Measurements from ENCODE around the gene PDLIM4. TPM values are rescaled to one million over a fixed set of nuclear protein-coding genes. Genes with fewer than 3 reads are reported as not detected.

Gene PDLIM4
- total and polyA plus RNA-seq, 7 experiments from 2014 or later: 0.99 TPM; not detected in 6

GRCh38 chr5:132280371-132281240 lies 23.1 kb downstream of the PDLIM4 start:
- Histone ChIP-seq H3K27me3 (ENCODE audit: control insufficient read depth in 2 of 2, insufficient read depth in 2 of 2, low read length in 2 of 2) (no peaks in the 10 kb centered on the region), H3K4me1 (ENCODE audit: control insufficient read depth in 2 of 2, insufficient read depth in 2 of 2, low read length in 2 of 2) (no peaks in the 10 kb centered on the region), H3K36me3 (ENCODE audit: control insufficient read depth in 2 of 3, insufficient read depth in 3 of 3, low read length in 3 of 3) (no peaks in the 10 kb centered on the region), H3K27ac (ENCODE audit: low read depth, low read length) (no peak overlapping the region), H3K9me3 (ENCODE audit: control insufficient read depth in 2 of 3, low read length in 3 of 3) (no peaks in the 10 kb centered on the region), H3K4me3 (ENCODE audit: low read length) (no peak overlapping the region)
- Mint-ChIP-seq H3K36me3 (no peaks in the 10 kb centered on the region), H3K9me3 (no peaks in the 10 kb centered on the region), H3K27me3 (peaks cover 0 to 10% (median 0%) of the 10 kb centered on the region in 5 donors), H3K4me3 (no peak overlapping the region), H3K27ac (peak overlapping the region in 1 of 9 donors; percentile 61), H3K4me1 (peaks cover 0 to 2% (median 0%) of the 10 kb centered on the region in 7 donors)
- DNase-seq (no peak), ATAC-seq (no peak)
- intact Hi-C loops (cut with micrococcal nuclease): no loop called here
- POLR2A ChIA-PET: no interaction called here
- CTCF ChIA-PET: interaction anchor here (1.0 kb wide), 1 partner anchor 220 kb away, joined by 4 read pairs; no protein-coding TSS in a partner anchor

DNA sequence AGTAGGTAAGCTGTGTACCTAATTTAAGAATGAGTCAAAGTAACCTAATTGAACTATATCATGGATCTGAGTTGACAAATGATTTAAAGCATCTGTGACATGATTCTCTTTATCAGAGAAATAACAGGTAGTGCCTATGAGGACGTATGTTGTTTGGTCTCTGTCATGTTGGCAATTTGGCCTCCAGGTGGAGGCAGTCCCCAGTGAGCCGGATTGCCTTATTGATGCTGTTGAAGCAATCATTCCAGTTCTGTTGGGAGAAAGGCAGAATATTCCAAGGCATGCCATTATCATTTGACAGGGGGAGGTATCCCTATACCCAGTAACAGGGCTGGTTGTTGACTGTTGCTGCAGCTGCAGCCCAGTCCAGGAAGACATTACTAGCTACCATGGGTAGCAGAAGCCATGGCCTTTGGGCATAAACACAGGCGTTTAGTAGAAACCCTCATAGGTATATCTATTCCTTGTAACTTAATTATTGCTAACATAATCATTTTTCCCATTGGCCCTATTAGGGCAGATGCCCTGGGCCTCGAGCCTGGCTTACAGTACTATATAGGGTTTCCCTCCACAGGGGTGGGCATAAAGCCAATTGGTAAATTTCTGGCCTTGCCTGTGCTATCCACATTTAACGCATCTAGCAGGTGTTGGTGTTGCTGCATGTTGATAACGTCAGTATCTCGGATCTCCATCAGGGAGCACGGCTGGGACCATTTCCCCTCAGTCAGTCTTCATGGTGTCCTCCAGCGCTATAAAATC lies 24.5 kb downstream of the PDLIM4 start:
- no peak overlapping the region for H3K27ac ChIP-seq (ENCODE audit: low read depth, low read length)
- H3K4me1 ChIP-seq (ENCODE audit: control insufficient read depth in 2 of 2, insufficient read depth in 2 of 2, low read length in 2 of 2): no peaks in the 10 kb centered on the region
- no peak for DNase-seq
- Mint-ChIP-seq H3K36me3 (no peaks in the 10 kb centered on the region), H3K4me3 (no peak overlapping the region), H3K9me3 (no peaks in the 10 kb centered on the region), H3K27me3 (peaks cover 0 to 10% (median 0%) of the 10 kb centered on the region in 5 donors), H3K27ac (no peak overlapping the region), H3K4me1 (no peaks in the 10 kb centered on the region)
- H3K9me3 ChIP-seq (ENCODE audit: control insufficient read depth in 2 of 3, low read length in 3 of 3): no peaks in the 10 kb centered on the region
- no peak overlapping the region for H3K4me3 ChIP-seq (ENCODE audit: low read length)
- ChIA-PET CTCF (interaction anchor here (0.9 to 1.0 kb wide), 2 partner anchors 9 to 219 kb away, joined by 3 to 4 read pairs; no protein-coding TSS in a partner anchor), POLR2A (no interaction called here)
- no peaks in the 10 kb centered on the region for H3K27me3 ChIP-seq (ENCODE audit: control insufficient read depth in 2 of 2, insufficient read depth in 2 of 2, low read length in 2 of 2)
- intact Hi-C loops (cut with micrococcal nuclease): no loop called here
- ATAC-seq: no peak
- H3K36me3 ChIP-seq (ENCODE audit: control insufficient read depth in 2 of 3, insufficient read depth in 3 of 3, low read length in 3 of 3): no peaks in the 10 kb centered on the region

DNA sequence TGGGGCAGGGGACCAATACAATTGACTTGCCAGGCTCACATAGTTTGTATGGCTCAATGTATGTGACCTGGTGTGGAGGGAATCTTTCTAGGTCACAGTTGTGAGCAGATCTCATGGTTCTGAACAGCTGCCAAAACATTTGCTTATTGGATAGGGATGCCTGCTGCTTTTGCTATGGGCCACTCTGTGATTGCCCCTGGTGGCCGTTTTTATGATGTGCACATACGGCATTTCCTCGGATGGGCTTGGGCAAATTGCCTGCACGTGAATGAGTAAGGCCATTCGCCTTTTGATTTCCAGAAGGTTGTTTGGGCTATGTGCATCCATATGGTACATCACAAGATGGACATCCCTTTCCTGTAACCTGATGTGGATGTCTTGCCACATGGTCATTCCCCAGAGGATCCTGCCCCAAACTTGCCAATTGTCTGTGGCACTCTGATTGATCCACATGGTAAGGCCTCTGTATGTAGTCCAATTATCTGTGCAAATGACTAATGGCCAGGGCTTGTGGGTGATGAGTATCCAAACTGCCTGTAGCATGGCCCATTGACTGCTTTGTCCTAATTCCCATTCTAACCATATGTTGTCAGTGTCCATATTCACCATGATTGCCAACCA lies 26.0 kb downstream of the PDLIM4 start:
- CTCF ChIA-PET: no interaction called here
- Histone ChIP-seq H3K9me3 (ENCODE audit: control insufficient read depth in 2 of 3, low read length in 3 of 3) (no peaks in the 10 kb centered on the region), H3K36me3 (ENCODE audit: control insufficient read depth in 2 of 3, insufficient read depth in 3 of 3, low read length in 3 of 3) (no peaks in the 10 kb centered on the region), H3K27me3 (ENCODE audit: control insufficient read depth in 2 of 2, insufficient read depth in 2 of 2, low read length in 2 of 2) (no peaks in the 10 kb centered on the region), H3K4me1 (ENCODE audit: control insufficient read depth in 2 of 2, insufficient read depth in 2 of 2, low read length in 2 of 2) (no peaks in the 10 kb centered on the region), H3K27ac (ENCODE audit: low read depth, low read length) (no peak overlapping the region), H3K4me3 (ENCODE audit: low read length) (no peak overlapping the region)
- peaks cover 0 to 2% (median 0%) of the 10 kb centered on the region in 11 donors for H3K9me3 Mint-ChIP-seq
- no peak overlapping the region for H3K27ac Mint-ChIP-seq
- no peaks in the 10 kb centered on the region for H3K4me1 Mint-ChIP-seq
- H3K4me3 Mint-ChIP-seq: no peak overlapping the region
- ATAC-seq (no peak), DNase-seq (no peak)
- intact Hi-C loops (cut with micrococcal nuclease): no loop called here
- peaks cover 0 to 1% (median 0%) of the 10 kb centered on the region in 5 donors for H3K36me3 Mint-ChIP-seq
- POLR2A ChIA-PET: no interaction called here
- H3K27me3 Mint-ChIP-seq: peaks cover 0 to 10% (median 4%) of the 10 kb centered on the region in 5 donors

DNA sequence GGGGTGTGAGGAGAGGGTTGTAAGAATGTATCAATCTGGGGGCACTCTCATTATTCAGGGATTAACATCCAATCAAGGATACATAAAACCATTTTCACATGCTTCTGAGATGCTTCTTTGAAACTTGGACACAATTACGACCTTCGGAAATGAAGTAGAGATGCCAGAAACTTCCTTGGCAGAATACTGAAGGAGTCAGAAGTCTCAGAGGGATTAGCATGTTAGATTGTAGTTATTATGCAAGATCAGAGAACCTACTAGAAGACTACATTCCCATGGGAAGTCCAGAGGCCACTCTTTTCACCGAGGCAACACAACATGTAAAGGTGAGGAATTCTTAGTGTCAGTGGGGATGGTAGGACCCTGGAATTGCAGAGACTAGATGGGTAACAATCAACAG lies 31.6 kb downstream of the PDLIM4 start:
- no peak overlapping the region for H3K4me3 ChIP-seq (ENCODE audit: low read length)
- no peaks in the 10 kb centered on the region for H3K27me3 ChIP-seq (ENCODE audit: control insufficient read depth in 2 of 2, insufficient read depth in 2 of 2, low read length in 2 of 2)
- H3K9me3 Mint-ChIP-seq: peaks cover 0 to 2% (median 0%) of the 10 kb centered on the region in 11 donors
- ChIA-PET POLR2A (no interaction called here), CTCF (no interaction called here)
- H3K4me3 Mint-ChIP-seq: no peak overlapping the region
- peaks cover 0 to 25% (median 16%) of the 10 kb centered on the region in 5 donors for H3K27me3 Mint-ChIP-seq
- H3K4me1 Mint-ChIP-seq: peaks cover 0 to 11% (median 3%) of the 10 kb centered on the region in 7 donors
- H3K4me1 ChIP-seq (ENCODE audit: control insufficient read depth in 2 of 2, insufficient read depth in 2 of 2, low read length in 2 of 2): no peaks in the 10 kb centered on the region
- DNase-seq (no peak), ATAC-seq (no peak)
- H3K9me3 ChIP-seq (ENCODE audit: control insufficient read depth in 2 of 3, low read length in 3 of 3): no peaks in the 10 kb centered on the region
- H3K27ac Mint-ChIP-seq: no peak overlapping the region
- peaks cover 0 to 1% (median 0%) of the 10 kb centered on the region in 5 donors for H3K36me3 Mint-ChIP-seq
- no peaks in the 10 kb centered on the region for H3K36me3 ChIP-seq (ENCODE audit: control insufficient read depth in 2 of 3, insufficient read depth in 3 of 3, low read length in 3 of 3)
- H3K27ac ChIP-seq (ENCODE audit: low read depth, low read length): no peak overlapping the region
- intact Hi-C loops (cut with micrococcal nuclease): no loop called here

- ATAC-seq (no peak), DNase-seq (no peak)
- peaks cover 5 to 25% (median 9%) of the 10 kb centered on the region in 7 donors for H3K4me1 Mint-ChIP-seq
- Histone ChIP-seq H3K27me3 (ENCODE audit: control insufficient read depth in 2 of 2, insufficient read depth in 2 of 2, low read length in 2 of 2) (no peaks in the 10 kb centered on the region), H3K36me3 (ENCODE audit: control insufficient read depth in 2 of 3, insufficient read depth in 3 of 3, low read length in 3 of 3) (no peaks in the 10 kb centered on the region), H3K4me3 (ENCODE audit: low read length) (no peak overlapping the region), H3K4me1 (ENCODE audit: control insufficient read depth in 2 of 2, insufficient read depth in 2 of 2, low read length in 2 of 2) (peaks cover 0 to 8% of the 10 kb centered on the region in 2 donors), H3K9me3 (ENCODE audit: control insufficient read depth in 2 of 3, low read length in 3 of 3) (no peaks in the 10 kb centered on the region), H3K27ac (ENCODE audit: low read depth, low read length) (no peak overlapping the region)
- POLR2A ChIA-PET: no interaction called here
- H3K9me3 Mint-ChIP-seq: peaks cover 0 to 2% (median 0%) of the 10 kb centered on the region in 11 donors
- CTCF ChIA-PET: no interaction called here
- peaks cover 9 to 36% (median 24%) of the 10 kb centered on the region in 5 donors for H3K27me3 Mint-ChIP-seq
- intact Hi-C loops (cut with micrococcal nuclease): loop anchor here (5.0 to 10.0 kb wide), 6 partner anchors 204 to 736 kb away; partner anchors contain the start of genes ZCCHC10 (in 2 of the 2), IRF1 (in 1 of the 2), KIF3A (in 1 of the 2) and RAPGEF6 (in 1 of the 2)
- H3K4me3 Mint-ChIP-seq: no peak overlapping the region
- peaks cover 0 to 1% (median 0%) of the 10 kb centered on the region in 5 donors for H3K36me3 Mint-ChIP-seq
- H3K27ac Mint-ChIP-seq: no peak overlapping the region
These were observed 33.5 kb downstream of the PDLIM4 start for GRCh38 chr5:132291026-132291425.
